GM23338 (cell line): Measurements from ENCODE around the gene NDUFV1. TPM values are rescaled to one million over a fixed set of nuclear protein-coding genes. Genes with fewer than 3 reads are reported as not detected.
A peak's percentile ranks its signal among the peaks of the same experiment; 100 is the strongest.

Experiments
- ATAC-seq: fragments of 200-7000 bp; cut with Tn5 transposase; 3 replicates; pipeline ENCODE4 v1.9.1; 2020
- DNase-seq: peaks from one replicate; pipeline ENCODE4 v3.0.0-alpha.2; 2015; ENCODE audit warnings: low spot score
- H2AFZ ChIP-seq: fragments of 200-600 bp; sonication (generic); 2 replicates; pipeline ENCODE4 v1.8.0; 2016; ENCODE audit warnings: antibody characterized with exemption, mild to moderate bottlenecking, moderate library complexity
- H3F3A ChIP-seq: fragments of 200-600 bp; sonication (generic); replicated peaks from 2 replicates; pipeline ENCODE4 v1.8.0; 2017; ENCODE audit warnings: antibody characterized with exemption, mixed run types, low read depth
- H3K27ac ChIP-seq: fragments of 200-600 bp; sonication (generic); 2 replicates; pipeline ENCODE4 v1.6.1; 2016; ENCODE audit warnings: low read depth
- H3K27me3 ChIP-seq: fragments of 200-600 bp; sonication (generic); 2 replicates; pipeline ENCODE4 v1.8.0; 2016; ENCODE audit warnings: mild to moderate bottlenecking, mixed run types, moderate library complexity; ENCODE audit not compliant: insufficient read depth
- H3K36me3 ChIP-seq: fragments of 200-600 bp; sonication (generic); 2 replicates; pipeline ENCODE4 v1.8.0; 2016; ENCODE audit warnings: mild to moderate bottlenecking; ENCODE audit not compliant: insufficient read depth
- H3K4me1 ChIP-seq: fragments of 200-600 bp; sonication (generic); 2 replicates; pipeline ENCODE4 v1.8.0; 2016; ENCODE audit warnings: mild to moderate bottlenecking, moderate library complexity; ENCODE audit not compliant: insufficient read depth
- H3K4me2 ChIP-seq: fragments of 200-600 bp; sonication (generic); 2 replicates; pipeline ENCODE4 v1.7.1; 2017; ENCODE audit warnings: mixed run types
- H3K4me3 ChIP-seq: fragments of 200-600 bp; sonication (generic); 2 replicates; pipeline ENCODE4 v1.6.1; 2016; ENCODE audit warnings: mixed run types
- H3K79me2 ChIP-seq: fragments of 200-600 bp; sonication (generic); replicated peaks from 2 replicates; pipeline ENCODE4 v1.8.0; 2017; ENCODE audit warnings: mild to moderate bottlenecking; ENCODE audit not compliant: insufficient read depth
- H3K9me2 ChIP-seq: fragments of 200-600 bp; sonication (generic); 2 replicates; pipeline ENCODE4 v1.8.0; 2017; ENCODE audit not compliant: insufficient read depth
- H4K20me1 ChIP-seq: fragments of 200-600 bp; sonication (generic); replicated peaks from 2 replicates; pipeline ENCODE4 v1.8.0; 2017; ENCODE audit warnings: mild to moderate bottlenecking; ENCODE audit not compliant: insufficient read depth
- H3K27ac Mint-ChIP-seq: 2 replicates; pipeline ENCODE4 v1.8.0; 2020; ENCODE audit warnings: inconsistent platforms, mild to moderate bottlenecking, moderate library complexity, mixed read lengths
- H3K27me3 Mint-ChIP-seq: 3 replicates; pipeline ENCODE4 v1.8.0; 2022; ENCODE audit warnings: low read depth, mild to moderate bottlenecking, moderate library complexity, mixed read lengths, inconsistent platforms; ENCODE audit not compliant: insufficient read depth, poor library complexity
- H3K36me3 Mint-ChIP-seq: 3 replicates; pipeline ENCODE4 v1.8.0; 2021; ENCODE audit warnings: low read depth, mild to moderate bottlenecking, inconsistent platforms, moderate library complexity, mixed read lengths
- H3K4me1 Mint-ChIP-seq: 3 replicates; pipeline ENCODE4 v1.8.0; 2020; ENCODE audit warnings: mild to moderate bottlenecking, inconsistent platforms, mixed read lengths
- H3K4me3 Mint-ChIP-seq: 3 replicates; pipeline ENCODE4 v1.8.0; 2021; ENCODE audit warnings: moderate library complexity, mild to moderate bottlenecking, inconsistent platforms, mixed read lengths
- H3K9me3 Mint-ChIP-seq: 3 replicates; pipeline ENCODE4 v1.8.0; 2020; ENCODE audit warnings: moderate library complexity, mild to moderate bottlenecking, inconsistent platforms, mixed read lengths
- CREB1 ChIP-seq: fragments of 250-450 bp; sonication (Bioruptor Pico); IDR thresholded peaks from 2 replicates; pipeline ENCODE4 v1.5.0; 2020; ENCODE audit warnings: low read depth, mild to moderate bottlenecking, moderate library complexity
- ETS1 ChIP-seq: IDR thresholded peaks from 2 replicates; pipeline ENCODE4 v1.6.1; 2016; ENCODE audit warnings: antibody characterized with exemption
- EZH2 ChIP-seq: fragments of 200-600 bp; sonication (generic); IDR thresholded peaks from one replicate; pipeline ENCODE4 v1.8.0; 2017; ENCODE audit warnings: antibody characterized with exemption, mild to moderate bottlenecking, low read depth; ENCODE audit not compliant: unreplicated experiment
- EZH2phosphoT487 ChIP-seq: fragments of 200-600 bp; sonication (generic); IDR thresholded peaks from one replicate; pipeline ENCODE4 v1.8.1; 2018; ENCODE audit warnings: antibody characterized with exemption; ENCODE audit not compliant: unreplicated experiment
- JUNB ChIP-seq: IDR thresholded peaks from one replicate; pipeline ENCODE4 v1.6.1; 2016; ENCODE audit warnings: antibody characterized with exemption; ENCODE audit not compliant: unreplicated experiment
- NANOG ChIP-seq: IDR thresholded peaks from 2 replicates; pipeline ENCODE4 v1.6.1; 2016; ENCODE audit warnings: antibody characterized with exemption, borderline replicate concordance
- POLR2AphosphoS5 ChIP-seq: IDR thresholded peaks from 2 replicates; pipeline ENCODE4 v1.6.1; 2016; ENCODE audit warnings: antibody characterized with exemption, low read depth
- STAT1 ChIP-seq: IDR thresholded peaks from one replicate; pipeline ENCODE4 v1.6.1; 2016; ENCODE audit warnings: antibody characterized with exemption; ENCODE audit not compliant: unreplicated experiment
- ZNF114 ChIP-seq: fragments of 250-450 bp; sonication (Bioruptor Pico); IDR thresholded peaks from 2 replicates; pipeline ENCODE4 v1.5.0; 2020; ENCODE audit warnings: mild to moderate bottlenecking, moderate library complexity
- ZNF331 ChIP-seq: fragments of 250-450 bp; sonication (Bioruptor Pico); IDR thresholded peaks from 2 replicates; pipeline ENCODE4 v1.5.0; 2020; ENCODE audit warnings: low read depth, mild to moderate bottlenecking, moderate library complexity
- long read RNA-seq: library from polyadenylated mRNA; unstranded; transcript quantifications from one replicate; pipeline ENCODE4 v2.0.0, GENCODE V29; 2020; ENCODE audit not compliant: unreplicated experiment
- polyA plus RNA-seq: library from polyadenylated mRNA; unstranded; fragments of >200 nt; fragmentation: Nextera tagmentation; extraction: Ambion mirVana; gene quantifications from 2 replicates; pipeline ENCODE4 v1.2.1, GENCODE V29; 2016
- total RNA-seq: library from RNA; depleted of rRNA; stranded (reverse); fragments of >200 nt; shearing (Covaris generic); gene quantifications from 2 replicates; pipeline ENCODE4 v1.2.3, GENCODE V29; 2014; rRNA removed
- TF ChIP-seq, protein P1 (sequence below): IDR thresholded peaks from one replicate; pipeline ENCODE4 v1.6.1; 2018; ENCODE audit warnings: antibody characterized with exemption; ENCODE audit not compliant: unreplicated experiment
- TF ChIP-seq, protein P2 (sequence below): fragments of 250-450 bp; sonication (Bioruptor Pico); IDR thresholded peaks from 2 replicates; pipeline ENCODE4 v1.5.0; 2020; ENCODE audit warnings: mild to moderate bottlenecking, moderate library complexity
- TF ChIP-seq, protein P3 (sequence below), 2 experiments: fragments of 200-600 bp in 1 of 2; sonication (generic) in 1 of 2; conservative IDR thresholded peaks; 2 replicates each; pipeline versions ENCODE4 v1.5.1 to v1.6.1; 2016 to 2017; ENCODE audit warnings: antibody characterized with exemption in 2 of 2, low read depth in 2 of 2, mild to moderate bottlenecking in 2 of 2, moderate library complexity in 1 of 2

Gene NDUFV1
- total RNA-seq = 202 and 241 TPM in 2 replicates
- polyA plus RNA-seq = 98.6 and 104 TPM in 2 replicates
- long read RNA-seq, transcript NDUFV1-201 (10 exons, 1,596 nt) = major isoform, 153 of 165 reads
- long read RNA-seq, partial matches to known transcripts = 4 of 165 reads
- long read RNA-seq, other reads (novel, unspliced or antisense) = 7 of 165 reads

DNA sequence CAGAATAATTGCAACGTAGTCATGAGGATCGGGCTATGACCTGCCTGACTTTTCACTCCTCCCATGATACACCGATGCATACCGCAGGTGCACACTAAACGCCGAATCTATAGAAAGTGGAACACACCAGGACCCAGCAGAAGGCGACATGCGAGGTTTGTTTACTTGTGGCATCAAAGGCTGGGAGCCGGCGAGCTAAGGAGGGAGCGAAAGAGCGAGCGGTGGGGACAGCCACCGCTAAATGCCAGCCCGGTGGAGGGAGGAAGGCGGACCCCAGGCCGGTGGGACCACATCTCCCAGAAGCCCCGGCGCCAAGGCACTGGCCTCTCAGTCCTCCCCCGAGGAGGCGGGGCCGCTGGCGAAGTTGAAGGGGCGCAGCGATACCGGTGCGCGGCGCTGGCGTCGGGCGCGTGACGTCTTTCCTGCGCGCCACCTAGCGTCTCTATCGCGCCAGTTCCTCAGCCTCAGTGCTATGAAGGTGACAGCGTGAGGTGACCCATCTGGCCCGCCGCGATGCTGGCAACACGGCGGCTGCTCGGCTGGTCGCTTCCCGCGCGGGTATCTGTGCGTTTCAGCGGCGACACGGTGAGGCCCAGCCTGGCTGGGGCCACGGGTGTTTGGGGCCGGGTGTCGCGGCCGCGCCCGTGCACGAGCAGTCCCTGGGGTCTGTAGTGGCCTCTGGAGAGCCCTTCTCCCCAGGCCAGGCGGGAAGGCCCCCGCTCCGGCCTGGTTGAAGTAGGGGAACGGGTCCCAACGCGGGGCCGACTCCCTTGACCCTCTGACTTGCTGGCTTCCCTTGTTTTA is at the start of gene NDUFV1:
NDUFV1 (plus strand) TSS at position 445 of the 804 bp plus-strand sequence; CDS start at position 514, 69 bp downstream.
- peak within 1 kb of the TSS; percentile 72; the same call in 1 of the 2 replicates for H2AFZ ChIP-seq
- ATAC-seq (peak; percentile 95), DNase-seq (peak; percentile 99)
- no peaks in the 10 kb centered on the region for H4K20me1 ChIP-seq
- peak within 1 kb of the TSS; percentile 91 for H3K4me3 Mint-ChIP-seq
- peaks cover 27% of the 10 kb centered on the region for H3K4me1 ChIP-seq
- H3K4me1 Mint-ChIP-seq = peaks cover 21% of the 10 kb centered on the region
- no peaks in the 10 kb centered on the region for H3K36me3 ChIP-seq
- H3F3A ChIP-seq = 0 out of 2 replicates have a peak, but pooled peaks cover 6% of the 10 kb centered on the region
- peaks cover 1% of the 10 kb centered on the region for H3K27me3 Mint-ChIP-seq
- TF ChIP-seq, protein P1, sequence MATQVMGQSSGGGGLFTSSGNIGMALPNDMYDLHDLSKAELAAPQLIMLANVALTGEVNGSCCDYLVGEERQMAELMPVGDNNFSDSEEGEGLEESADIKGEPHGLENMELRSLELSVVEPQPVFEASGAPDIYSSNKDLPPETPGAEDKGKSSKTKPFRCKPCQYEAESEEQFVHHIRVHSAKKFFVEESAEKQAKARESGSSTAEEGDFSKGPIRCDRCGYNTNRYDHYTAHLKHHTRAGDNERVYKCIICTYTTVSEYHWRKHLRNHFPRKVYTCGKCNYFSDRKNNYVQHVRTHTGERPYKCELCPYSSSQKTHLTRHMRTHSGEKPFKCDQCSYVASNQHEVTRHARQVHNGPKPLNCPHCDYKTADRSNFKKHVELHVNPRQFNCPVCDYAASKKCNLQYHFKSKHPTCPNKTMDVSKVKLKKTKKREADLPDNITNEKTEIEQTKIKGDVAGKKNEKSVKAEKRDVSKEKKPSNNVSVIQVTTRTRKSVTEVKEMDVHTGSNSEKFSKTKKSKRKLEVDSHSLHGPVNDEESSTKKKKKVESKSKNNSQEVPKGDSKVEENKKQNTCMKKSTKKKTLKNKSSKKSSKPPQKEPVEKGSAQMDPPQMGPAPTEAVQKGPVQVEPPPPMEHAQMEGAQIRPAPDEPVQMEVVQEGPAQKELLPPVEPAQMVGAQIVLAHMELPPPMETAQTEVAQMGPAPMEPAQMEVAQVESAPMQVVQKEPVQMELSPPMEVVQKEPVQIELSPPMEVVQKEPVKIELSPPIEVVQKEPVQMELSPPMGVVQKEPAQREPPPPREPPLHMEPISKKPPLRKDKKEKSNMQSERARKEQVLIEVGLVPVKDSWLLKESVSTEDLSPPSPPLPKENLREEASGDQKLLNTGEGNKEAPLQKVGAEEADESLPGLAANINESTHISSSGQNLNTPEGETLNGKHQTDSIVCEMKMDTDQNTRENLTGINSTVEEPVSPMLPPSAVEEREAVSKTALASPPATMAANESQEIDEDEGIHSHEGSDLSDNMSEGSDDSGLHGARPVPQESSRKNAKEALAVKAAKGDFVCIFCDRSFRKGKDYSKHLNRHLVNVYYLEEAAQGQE = no peak
- TF ChIP-seq JUNB = no peak
- TF ChIP-seq, protein P2, sequence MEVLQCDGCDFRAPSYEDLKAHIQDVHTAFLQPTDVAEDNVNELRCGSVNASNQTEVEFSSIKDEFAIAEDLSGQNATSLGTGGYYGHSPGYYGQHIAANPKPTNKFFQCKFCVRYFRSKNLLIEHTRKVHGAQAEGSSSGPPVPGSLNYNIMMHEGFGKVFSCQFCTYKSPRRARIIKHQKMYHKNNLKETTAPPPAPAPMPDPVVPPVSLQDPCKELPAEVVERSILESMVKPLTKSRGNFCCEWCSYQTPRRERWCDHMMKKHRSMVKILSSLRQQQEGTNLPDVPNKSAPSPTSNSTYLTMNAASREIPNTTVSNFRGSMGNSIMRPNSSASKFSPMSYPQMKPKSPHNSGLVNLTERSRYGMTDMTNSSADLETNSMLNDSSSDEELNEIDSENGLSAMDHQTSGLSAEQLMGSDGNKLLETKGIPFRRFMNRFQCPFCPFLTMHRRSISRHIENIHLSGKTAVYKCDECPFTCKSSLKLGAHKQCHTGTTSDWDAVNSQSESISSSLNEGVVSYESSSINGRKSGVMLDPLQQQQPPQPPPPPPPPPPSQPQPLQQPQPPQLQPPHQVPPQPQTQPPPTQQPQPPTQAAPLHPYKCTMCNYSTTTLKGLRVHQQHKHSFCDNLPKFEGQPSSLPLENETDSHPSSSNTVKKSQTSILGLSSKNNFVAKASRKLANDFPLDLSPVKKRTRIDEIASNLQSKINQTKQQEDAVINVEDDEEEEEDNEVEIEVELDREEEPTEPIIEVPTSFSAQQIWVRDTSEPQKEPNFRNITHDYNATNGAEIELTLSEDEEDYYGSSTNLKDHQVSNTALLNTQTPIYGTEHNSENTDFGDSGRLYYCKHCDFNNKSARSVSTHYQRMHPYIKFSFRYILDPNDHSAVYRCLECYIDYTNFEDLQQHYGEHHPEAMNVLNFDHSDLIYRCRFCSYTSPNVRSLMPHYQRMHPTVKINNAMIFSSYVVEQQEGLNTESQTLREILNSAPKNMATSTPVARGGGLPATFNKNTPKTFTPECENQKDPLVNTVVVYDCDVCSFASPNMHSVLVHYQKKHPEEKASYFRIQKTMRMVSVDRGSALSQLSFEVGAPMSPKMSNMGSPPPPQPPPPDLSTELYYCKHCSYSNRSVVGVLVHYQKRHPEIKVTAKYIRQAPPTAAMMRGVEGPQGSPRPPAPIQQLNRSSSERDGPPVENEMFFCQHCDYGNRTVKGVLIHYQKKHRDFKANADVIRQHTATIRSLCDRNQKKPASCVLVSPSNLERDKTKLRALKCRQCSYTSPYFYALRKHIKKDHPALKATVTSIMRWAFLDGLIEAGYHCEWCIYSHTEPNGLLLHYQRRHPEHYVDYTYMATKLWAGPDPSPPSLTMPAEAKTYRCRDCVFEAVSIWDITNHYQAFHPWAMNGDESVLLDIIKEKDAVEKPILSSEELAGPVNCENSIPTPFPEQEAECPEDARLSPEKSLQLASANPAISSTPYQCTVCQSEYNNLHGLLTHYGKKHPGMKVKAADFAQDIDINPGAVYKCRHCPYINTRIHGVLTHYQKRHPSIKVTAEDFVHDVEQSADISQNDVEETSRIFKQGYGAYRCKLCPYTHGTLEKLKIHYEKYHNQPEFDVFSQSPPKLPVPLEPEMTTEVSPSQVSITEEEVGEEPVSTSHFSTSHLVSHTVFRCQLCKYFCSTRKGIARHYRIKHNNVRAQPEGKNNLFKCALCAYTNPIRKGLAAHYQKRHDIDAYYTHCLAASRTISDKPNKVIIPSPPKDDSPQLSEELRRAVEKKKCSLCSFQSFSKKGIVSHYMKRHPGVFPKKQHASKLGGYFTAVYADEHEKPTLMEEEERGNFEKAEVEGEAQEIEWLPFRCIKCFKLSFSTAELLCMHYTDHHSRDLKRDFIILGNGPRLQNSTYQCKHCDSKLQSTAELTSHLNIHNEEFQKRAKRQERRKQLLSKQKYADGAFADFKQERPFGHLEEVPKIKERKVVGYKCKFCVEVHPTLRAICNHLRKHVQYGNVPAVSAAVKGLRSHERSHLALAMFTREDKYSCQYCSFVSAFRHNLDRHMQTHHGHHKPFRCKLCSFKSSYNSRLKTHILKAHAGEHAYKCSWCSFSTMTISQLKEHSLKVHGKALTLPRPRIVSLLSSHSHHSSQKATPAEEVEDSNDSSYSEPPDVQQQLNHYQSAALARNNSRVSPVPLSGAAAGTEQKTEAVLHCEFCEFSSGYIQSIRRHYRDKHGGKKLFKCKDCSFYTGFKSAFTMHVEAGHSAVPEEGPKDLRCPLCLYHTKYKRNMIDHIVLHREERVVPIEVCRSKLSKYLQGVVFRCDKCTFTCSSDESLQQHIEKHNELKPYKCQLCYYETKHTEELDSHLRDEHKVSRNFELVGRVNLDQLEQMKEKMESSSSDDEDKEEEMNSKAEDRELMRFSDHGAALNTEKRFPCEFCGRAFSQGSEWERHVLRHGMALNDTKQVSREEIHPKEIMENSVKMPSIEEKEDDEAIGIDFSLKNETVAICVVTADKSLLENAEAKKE (CRISPR knock-in tag) = no peak
- no peak for TF ChIP-seq ZNF114 (CRISPR knock-in tag)
- TF ChIP-seq ETS1 = peak; percentile 87
- no peak for TF ChIP-seq EZH2
- peak; percentile 73 for TF ChIP-seq POLR2AphosphoS5
- no peak for TF ChIP-seq EZH2phosphoT487
- TF ChIP-seq, protein P3, sequence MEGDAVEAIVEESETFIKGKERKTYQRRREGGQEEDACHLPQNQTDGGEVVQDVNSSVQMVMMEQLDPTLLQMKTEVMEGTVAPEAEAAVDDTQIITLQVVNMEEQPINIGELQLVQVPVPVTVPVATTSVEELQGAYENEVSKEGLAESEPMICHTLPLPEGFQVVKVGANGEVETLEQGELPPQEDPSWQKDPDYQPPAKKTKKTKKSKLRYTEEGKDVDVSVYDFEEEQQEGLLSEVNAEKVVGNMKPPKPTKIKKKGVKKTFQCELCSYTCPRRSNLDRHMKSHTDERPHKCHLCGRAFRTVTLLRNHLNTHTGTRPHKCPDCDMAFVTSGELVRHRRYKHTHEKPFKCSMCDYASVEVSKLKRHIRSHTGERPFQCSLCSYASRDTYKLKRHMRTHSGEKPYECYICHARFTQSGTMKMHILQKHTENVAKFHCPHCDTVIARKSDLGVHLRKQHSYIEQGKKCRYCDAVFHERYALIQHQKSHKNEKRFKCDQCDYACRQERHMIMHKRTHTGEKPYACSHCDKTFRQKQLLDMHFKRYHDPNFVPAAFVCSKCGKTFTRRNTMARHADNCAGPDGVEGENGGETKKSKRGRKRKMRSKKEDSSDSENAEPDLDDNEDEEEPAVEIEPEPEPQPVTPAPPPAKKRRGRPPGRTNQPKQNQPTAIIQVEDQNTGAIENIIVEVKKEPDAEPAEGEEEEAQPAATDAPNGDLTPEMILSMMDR (conservative IDR thresholded peaks at IDR 0.05; ENCODE audit: low read depth in 2 of 2) = peak; percentile 10 to 47; a peak in 3 of 4 replicates
- TF ChIP-seq ZNF331 (CRISPR knock-in tag) = no peak
- TF ChIP-seq CREB1 (CRISPR knock-in tag) = peak; percentile 98
- no peak for TF ChIP-seq NANOG
- TF ChIP-seq STAT1 = no peak
- H3K36me3 Mint-ChIP-seq = peaks cover 22% of the 10 kb centered on the region
- no peaks in the 10 kb centered on the region for H3K9me2 ChIP-seq
- H3K4me3 ChIP-seq = peak within 1 kb of the TSS; percentile 97
- H3K9me3 Mint-ChIP-seq = peaks cover 4% of the 10 kb centered on the region; the same call in 2 of the 3 replicates
- H3K4me2 ChIP-seq = peak within 1 kb of the TSS; percentile 96
- H3K27me3 ChIP-seq = no peaks in the 10 kb centered on the region
- no peak within 1 kb of the TSS for H3K27ac ChIP-seq
- H3K27ac Mint-ChIP-seq = peak within 1 kb of the TSS; percentile 74
- H3K79me2 ChIP-seq = peaks cover 9% of the 10 kb centered on the region; the same call in 1 of the 2 replicates
